Liver (tissue), 3 donors: Measurements from ENCODE around the gene DAP3.
"Not testable (repeated sequence)": the region's sequence is repeated elsewhere in the genome, so short reads cannot be mapped to it uniquely, and the experiment has no call there.

Experiments
- FOXA1 ChIP-seq: IDR thresholded peaks from 2 replicates; pipeline ENCODE4 v1.6.1; 2016; ENCODE audit warnings: antibody characterized with exemption
- FOXA2 ChIP-seq: IDR thresholded peaks from 2 replicates; pipeline ENCODE4 v1.6.1; 2016; ENCODE audit warnings: antibody characterized with exemption
- GABPA ChIP-seq, 2 donors: IDR thresholded peaks in 1 of 2; conservative IDR thresholded peaks in 1 of 2; 2 replicates each; pipeline ENCODE4 v1.6.1; 2016; ENCODE audit warnings: antibody characterized with exemption in 2 of 2, mild to moderate bottlenecking in 1 of 2, moderate library complexity in 1 of 2
- NR2F2 ChIP-seq: IDR thresholded peaks from 2 replicates; pipeline ENCODE4 v1.6.1; 2016; ENCODE audit warnings: antibody characterized with exemption
- RAD21 ChIP-seq, 2 donors: IDR thresholded peaks; 2 replicates each; pipeline ENCODE4 v1.6.1; 2016; ENCODE audit warnings: antibody characterized with exemption in 2 of 2, mild to moderate bottlenecking in 2 of 2
- TAF1 ChIP-seq: conservative IDR thresholded peaks from 2 replicates; pipeline ENCODE4 v1.6.1; 2016; ENCODE audit warnings: antibody characterized with exemption, mild to moderate bottlenecking
- YY1 ChIP-seq: IDR thresholded peaks from 2 replicates; pipeline ENCODE4 v1.6.1; 2016; ENCODE audit warnings: antibody characterized with exemption, mild to moderate bottlenecking
- TF ChIP-seq, protein P1 (sequence below): fragments of 150-350 bp; IDR thresholded peaks from 2 replicates; pipeline ENCODE4 v1.5.1; 2017; ENCODE audit warnings: improper control_type of control experiment, low read depth, low read length; ENCODE audit not compliant: missing input control
- TF ChIP-seq, protein P2 (sequence below): IDR thresholded peaks from 2 replicates; pipeline ENCODE4 v1.6.1; 2016; ENCODE audit warnings: antibody characterized with exemption, mild to moderate bottlenecking
- TF ChIP-seq, protein P3 (sequence below): IDR thresholded peaks from 2 replicates; pipeline ENCODE4 v1.6.1; 2016; ENCODE audit warnings: antibody characterized with exemption
- TF ChIP-seq, protein P4 (sequence below): IDR thresholded peaks from 2 replicates; pipeline ENCODE4 v1.6.1; 2016; ENCODE audit warnings: antibody characterized with exemption
- TF ChIP-seq, protein P5 (sequence below): IDR thresholded peaks from 2 replicates; pipeline ENCODE4 v1.6.1; 2016; ENCODE audit warnings: antibody characterized with exemption
- donor health status: healthy.
- donor health status: healthy.

DNA sequence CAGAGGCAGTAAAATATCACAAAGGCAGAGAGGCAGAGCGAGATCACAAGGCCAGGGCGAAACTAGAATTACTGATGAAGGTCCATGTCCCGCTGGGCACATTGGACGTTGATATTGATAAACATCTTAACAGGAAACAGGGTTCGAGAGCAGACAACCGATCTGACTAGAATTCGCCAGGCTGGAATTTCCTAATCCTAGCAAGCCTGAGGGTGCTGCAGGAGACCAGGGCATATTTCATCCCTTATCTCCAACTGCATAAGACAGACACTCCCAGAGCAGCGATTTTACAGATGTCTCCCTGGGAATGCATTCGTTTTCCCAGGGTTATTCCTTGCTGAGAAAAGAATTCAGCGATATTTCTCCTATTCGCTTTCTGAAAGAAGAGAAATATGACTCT, 8.7 kb downstream of the DAP3 start:
- TF ChIP-seq, protein P1, sequence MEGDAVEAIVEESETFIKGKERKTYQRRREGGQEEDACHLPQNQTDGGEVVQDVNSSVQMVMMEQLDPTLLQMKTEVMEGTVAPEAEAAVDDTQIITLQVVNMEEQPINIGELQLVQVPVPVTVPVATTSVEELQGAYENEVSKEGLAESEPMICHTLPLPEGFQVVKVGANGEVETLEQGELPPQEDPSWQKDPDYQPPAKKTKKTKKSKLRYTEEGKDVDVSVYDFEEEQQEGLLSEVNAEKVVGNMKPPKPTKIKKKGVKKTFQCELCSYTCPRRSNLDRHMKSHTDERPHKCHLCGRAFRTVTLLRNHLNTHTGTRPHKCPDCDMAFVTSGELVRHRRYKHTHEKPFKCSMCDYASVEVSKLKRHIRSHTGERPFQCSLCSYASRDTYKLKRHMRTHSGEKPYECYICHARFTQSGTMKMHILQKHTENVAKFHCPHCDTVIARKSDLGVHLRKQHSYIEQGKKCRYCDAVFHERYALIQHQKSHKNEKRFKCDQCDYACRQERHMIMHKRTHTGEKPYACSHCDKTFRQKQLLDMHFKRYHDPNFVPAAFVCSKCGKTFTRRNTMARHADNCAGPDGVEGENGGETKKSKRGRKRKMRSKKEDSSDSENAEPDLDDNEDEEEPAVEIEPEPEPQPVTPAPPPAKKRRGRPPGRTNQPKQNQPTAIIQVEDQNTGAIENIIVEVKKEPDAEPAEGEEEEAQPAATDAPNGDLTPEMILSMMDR: not testable (repeated sequence)
- TF ChIP-seq TAF1; YY1; FOXA1; NR2F2; GABPA (IDR thresholded peaks at IDR 0.05 in 1 of 2, conservative IDR thresholded peaks at IDR 0.05 in 1 of 2); FOXA2; RAD21 (IDR thresholded peaks at IDR 0.05): not testable (repeated sequence)
- TF ChIP-seq, protein P2, sequence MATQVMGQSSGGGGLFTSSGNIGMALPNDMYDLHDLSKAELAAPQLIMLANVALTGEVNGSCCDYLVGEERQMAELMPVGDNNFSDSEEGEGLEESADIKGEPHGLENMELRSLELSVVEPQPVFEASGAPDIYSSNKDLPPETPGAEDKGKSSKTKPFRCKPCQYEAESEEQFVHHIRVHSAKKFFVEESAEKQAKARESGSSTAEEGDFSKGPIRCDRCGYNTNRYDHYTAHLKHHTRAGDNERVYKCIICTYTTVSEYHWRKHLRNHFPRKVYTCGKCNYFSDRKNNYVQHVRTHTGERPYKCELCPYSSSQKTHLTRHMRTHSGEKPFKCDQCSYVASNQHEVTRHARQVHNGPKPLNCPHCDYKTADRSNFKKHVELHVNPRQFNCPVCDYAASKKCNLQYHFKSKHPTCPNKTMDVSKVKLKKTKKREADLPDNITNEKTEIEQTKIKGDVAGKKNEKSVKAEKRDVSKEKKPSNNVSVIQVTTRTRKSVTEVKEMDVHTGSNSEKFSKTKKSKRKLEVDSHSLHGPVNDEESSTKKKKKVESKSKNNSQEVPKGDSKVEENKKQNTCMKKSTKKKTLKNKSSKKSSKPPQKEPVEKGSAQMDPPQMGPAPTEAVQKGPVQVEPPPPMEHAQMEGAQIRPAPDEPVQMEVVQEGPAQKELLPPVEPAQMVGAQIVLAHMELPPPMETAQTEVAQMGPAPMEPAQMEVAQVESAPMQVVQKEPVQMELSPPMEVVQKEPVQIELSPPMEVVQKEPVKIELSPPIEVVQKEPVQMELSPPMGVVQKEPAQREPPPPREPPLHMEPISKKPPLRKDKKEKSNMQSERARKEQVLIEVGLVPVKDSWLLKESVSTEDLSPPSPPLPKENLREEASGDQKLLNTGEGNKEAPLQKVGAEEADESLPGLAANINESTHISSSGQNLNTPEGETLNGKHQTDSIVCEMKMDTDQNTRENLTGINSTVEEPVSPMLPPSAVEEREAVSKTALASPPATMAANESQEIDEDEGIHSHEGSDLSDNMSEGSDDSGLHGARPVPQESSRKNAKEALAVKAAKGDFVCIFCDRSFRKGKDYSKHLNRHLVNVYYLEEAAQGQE: not testable (repeated sequence)
- TF ChIP-seq, protein P3, sequence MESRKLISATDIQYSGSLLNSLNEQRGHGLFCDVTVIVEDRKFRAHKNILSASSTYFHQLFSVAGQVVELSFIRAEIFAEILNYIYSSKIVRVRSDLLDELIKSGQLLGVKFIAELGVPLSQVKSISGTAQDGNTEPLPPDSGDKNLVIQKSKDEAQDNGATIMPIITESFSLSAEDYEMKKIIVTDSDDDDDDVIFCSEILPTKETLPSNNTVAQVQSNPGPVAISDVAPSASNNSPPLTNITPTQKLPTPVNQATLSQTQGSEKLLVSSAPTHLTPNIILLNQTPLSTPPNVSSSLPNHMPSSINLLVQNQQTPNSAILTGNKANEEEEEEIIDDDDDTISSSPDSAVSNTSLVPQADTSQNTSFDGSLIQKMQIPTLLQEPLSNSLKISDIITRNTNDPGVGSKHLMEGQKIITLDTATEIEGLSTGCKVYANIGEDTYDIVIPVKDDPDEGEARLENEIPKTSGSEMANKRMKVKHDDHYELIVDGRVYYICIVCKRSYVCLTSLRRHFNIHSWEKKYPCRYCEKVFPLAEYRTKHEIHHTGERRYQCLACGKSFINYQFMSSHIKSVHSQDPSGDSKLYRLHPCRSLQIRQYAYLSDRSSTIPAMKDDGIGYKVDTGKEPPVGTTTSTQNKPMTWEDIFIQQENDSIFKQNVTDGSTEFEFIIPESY: not testable (repeated sequence)
- TF ChIP-seq, protein P4, sequence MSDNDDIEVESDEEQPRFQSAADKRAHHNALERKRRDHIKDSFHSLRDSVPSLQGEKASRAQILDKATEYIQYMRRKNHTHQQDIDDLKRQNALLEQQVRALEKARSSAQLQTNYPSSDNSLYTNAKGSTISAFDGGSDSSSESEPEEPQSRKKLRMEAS: not testable (repeated sequence)
- TF ChIP-seq, protein P5, sequence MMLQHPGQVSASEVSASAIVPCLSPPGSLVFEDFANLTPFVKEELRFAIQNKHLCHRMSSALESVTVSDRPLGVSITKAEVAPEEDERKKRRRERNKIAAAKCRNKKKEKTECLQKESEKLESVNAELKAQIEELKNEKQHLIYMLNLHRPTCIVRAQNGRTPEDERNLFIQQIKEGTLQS: not testable (repeated sequence)
